Osteocyte (in vitro differentiated cells): ENCODE measurements around the gene LSG1. TPM values are rescaled to one million over a fixed set of nuclear protein-coding genes. Genes with fewer than 3 reads are reported as not detected.

Experiments
- DNase-seq: peaks from one replicate; pipeline ENCODE4 v3.0.0; 2021; ENCODE audit warnings: mixed read lengths; ENCODE audit not compliant: unreplicated experiment; ENCODE audit errors: extremely low spot score
- H3K27ac Mint-ChIP-seq: one replicate; pipeline ENCODE4 v1.8.0; 2021; ENCODE audit warnings: mild to moderate bottlenecking, mixed read lengths; ENCODE audit not compliant: unreplicated experiment
- H3K27me3 Mint-ChIP-seq: one replicate; pipeline ENCODE4 v1.8.0; 2021; ENCODE audit warnings: mixed read lengths; ENCODE audit not compliant: unreplicated experiment
- H3K36me3 Mint-ChIP-seq: one replicate; pipeline ENCODE4 v1.8.0; 2021; ENCODE audit warnings: mixed read lengths; ENCODE audit not compliant: unreplicated experiment
- H3K4me1 Mint-ChIP-seq: one replicate; pipeline ENCODE4 v1.8.0; 2021; ENCODE audit warnings: mixed read lengths; ENCODE audit not compliant: unreplicated experiment
- H3K4me3 Mint-ChIP-seq: one replicate; pipeline ENCODE4 v1.8.0; 2021; ENCODE audit warnings: mild to moderate bottlenecking, moderate library complexity, mixed read lengths; ENCODE audit not compliant: unreplicated experiment
- H3K9me3 Mint-ChIP-seq: one replicate; pipeline ENCODE4 v1.8.0; 2021; ENCODE audit warnings: mixed read lengths; ENCODE audit not compliant: unreplicated experiment
- total RNA-seq: library from RNA; stranded (reverse); gene quantifications from 2 replicates; pipeline ENCODE4 v1.2.1, GENCODE V29; 2021
- TF ChIP-seq, protein P1 (sequence below): fragments of 200-600 bp; sonication (generic); IDR thresholded peaks from 2 replicates; pipeline ENCODE4 v1.5.0; 2021; ENCODE audit warnings: antibody characterized with exemption, mild to moderate bottlenecking, moderate library complexity

Gene LSG1
- total RNA-seq, 1 donor from 2014 or later = 33.3 TPM

DNA sequence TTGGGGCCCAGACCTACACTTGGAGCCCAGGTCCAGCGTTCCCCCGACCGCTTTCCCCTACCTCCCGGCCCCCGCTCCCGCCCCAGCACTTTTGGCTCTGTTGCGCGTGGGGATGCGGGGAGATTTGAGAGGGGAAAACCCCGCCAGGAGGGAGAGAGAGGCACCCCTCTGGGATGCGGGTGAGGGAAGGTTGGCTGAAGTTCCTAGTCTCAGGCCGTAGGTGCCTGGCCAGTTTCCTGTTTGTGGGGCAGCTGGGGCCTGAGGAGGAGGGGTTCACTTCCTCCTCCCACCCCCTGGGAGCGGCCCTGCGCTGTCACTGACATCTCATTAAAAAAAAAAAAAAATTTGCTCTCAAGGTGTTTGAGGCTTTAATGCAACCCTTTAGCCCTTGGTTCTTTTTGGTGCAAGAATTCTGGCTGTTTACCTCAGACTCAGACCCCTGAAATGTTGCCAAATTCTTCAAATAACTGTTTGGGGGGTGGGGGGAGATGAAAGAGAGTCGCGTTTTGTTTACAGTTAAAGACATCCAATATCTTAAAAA is 16.3 kb upstream of the LSG1 start:
- Mint-ChIP-seq H3K27me3 (no peaks in the 10 kb centered on the region), H3K27ac (peak overlapping the region; percentile 89), H3K9me3 (no peaks in the 10 kb centered on the region), H3K4me1 (peaks cover 49% of the 10 kb centered on the region), H3K4me3 (peak overlapping the region; percentile 94), H3K36me3 (peaks cover 8% of the 10 kb centered on the region)
- no peak for DNase-seq
- TF ChIP-seq, protein P1, sequence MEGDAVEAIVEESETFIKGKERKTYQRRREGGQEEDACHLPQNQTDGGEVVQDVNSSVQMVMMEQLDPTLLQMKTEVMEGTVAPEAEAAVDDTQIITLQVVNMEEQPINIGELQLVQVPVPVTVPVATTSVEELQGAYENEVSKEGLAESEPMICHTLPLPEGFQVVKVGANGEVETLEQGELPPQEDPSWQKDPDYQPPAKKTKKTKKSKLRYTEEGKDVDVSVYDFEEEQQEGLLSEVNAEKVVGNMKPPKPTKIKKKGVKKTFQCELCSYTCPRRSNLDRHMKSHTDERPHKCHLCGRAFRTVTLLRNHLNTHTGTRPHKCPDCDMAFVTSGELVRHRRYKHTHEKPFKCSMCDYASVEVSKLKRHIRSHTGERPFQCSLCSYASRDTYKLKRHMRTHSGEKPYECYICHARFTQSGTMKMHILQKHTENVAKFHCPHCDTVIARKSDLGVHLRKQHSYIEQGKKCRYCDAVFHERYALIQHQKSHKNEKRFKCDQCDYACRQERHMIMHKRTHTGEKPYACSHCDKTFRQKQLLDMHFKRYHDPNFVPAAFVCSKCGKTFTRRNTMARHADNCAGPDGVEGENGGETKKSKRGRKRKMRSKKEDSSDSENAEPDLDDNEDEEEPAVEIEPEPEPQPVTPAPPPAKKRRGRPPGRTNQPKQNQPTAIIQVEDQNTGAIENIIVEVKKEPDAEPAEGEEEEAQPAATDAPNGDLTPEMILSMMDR = no peak

DNA sequence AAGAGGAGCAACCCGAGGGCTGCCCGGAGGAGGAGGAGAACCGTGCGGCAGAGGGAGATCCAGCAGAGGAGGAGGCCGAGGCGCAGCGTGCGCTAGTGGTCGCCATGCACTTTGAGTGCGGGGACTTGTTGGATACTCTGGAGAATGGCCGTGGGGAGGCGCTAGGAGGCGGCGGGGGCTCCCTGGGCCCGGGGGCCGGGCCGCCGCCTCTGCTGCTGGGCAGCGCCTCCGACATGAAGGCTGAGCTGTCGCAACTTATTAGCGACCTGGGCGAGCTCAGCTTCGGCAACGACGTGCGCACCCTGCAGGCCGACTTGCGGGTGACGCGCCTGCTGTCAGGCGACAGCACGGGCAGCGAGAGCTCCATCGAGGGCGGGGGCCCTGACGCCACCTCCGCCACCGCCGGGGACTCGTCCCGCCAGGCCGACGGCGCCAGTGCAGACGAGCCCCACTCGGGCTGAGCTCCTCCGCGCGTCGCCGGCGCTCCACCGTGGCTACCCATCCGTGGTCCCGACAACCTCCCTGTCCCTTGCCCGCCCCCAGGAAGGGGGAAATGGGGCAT is 15.7 kb upstream of the LSG1 start:
- H3K27me3 Mint-ChIP-seq = no peaks in the 10 kb centered on the region
- peaks cover 54% of the 10 kb centered on the region for H3K4me1 Mint-ChIP-seq
- TF ChIP-seq, protein P1 = peak; percentile 53
- peak; percentile 87 for DNase-seq
- peaks cover 8% of the 10 kb centered on the region for H3K36me3 Mint-ChIP-seq
- H3K4me3 Mint-ChIP-seq = peak overlapping the region; percentile 94
- peak overlapping the region; percentile 81 for H3K27ac Mint-ChIP-seq
- H3K9me3 Mint-ChIP-seq = no peaks in the 10 kb centered on the region

DNA sequence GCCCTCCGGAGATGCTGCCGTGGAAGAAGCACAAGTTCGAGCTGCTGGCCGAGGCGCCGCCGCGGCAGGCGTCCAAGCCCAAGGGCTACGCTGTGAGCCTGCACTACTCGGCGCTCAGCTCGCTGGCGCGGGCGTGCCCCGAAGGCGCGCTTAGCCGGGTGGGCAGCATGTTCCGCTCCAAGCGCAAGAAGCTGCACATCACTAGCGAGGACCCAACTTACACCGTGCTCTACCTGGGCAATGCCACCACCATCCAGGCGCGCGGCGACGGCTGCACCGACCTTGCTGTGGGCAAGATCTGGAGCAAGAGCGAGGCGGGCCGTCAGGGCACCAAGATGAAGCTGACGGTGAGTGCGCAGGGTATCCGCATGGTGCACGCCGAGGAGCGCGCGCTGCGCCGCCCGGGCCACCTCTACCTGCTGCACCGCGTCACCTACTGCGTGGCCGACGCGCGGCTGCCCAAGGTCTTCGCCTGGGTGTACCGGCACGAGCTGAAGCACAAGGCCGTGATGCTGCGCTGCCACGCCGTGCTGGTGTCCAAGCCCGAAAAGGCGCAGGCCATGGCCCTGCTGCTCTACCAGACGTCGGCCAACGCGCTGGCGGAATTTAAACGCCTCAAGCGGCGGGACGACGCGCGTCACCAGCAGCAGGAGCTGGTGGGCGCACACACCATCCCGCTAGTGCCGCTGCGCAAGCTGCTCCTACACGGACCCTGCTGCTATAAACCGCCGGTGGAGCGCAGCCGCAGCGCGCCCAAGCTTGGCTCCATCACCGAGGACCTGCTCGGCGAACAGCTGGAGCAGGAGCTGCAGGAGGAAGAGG is 15.0 kb upstream of the LSG1 start:
- Mint-ChIP-seq H3K36me3 (peaks cover 8% of the 10 kb centered on the region), H3K4me3 (peak overlapping the region; percentile 94), H3K4me1 (peaks cover 53% of the 10 kb centered on the region), H3K9me3 (no peaks in the 10 kb centered on the region), H3K27ac (peak overlapping the region; percentile 81), H3K27me3 (no peaks in the 10 kb centered on the region)
- TF ChIP-seq, protein P1 = no peak
- DNase-seq = no peak

DNA sequence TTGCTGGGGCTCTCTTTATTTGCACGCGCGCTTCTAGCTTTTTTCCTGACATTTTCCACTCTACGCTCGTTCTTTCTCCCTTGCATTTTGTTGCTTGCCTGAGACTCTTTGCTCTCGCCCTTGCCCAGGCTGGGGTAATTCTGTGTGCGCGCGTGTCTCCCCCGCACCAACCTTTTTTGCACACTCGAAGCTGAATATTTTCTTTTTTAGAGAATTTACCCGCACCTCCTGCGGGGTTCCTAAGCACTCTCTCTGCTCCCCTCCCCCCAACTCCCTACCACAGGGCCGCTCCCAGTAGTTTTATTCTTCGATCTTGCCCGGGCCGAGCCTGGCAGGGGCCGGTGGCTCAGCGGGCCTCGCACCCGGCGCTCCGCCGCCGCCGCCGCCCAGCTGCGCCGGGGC is 14.4 kb upstream of the LSG1 start:
- Mint-ChIP-seq H3K36me3 (peaks cover 8% of the 10 kb centered on the region), H3K9me3 (no peaks in the 10 kb centered on the region), H3K27me3 (no peaks in the 10 kb centered on the region), H3K27ac (peak overlapping the region; percentile 68), H3K4me3 (peak overlapping the region; percentile 94), H3K4me1 (peaks cover 47% of the 10 kb centered on the region)
- TF ChIP-seq, protein P1 = no peak
- no peak for DNase-seq
